ENCODE measurements around the gene PIK3AP1. TPM values are rescaled to one million over a fixed set of nuclear protein-coding genes. Genes with fewer than 3 reads are reported as not detected.

The PIK3AP1 gene
- polyA plus RNA-seq, 1 experiment: 0.04 TPM

GRCh38 chr10:96719850-96720421, 378 bp downstream of the PIK3AP1 start:
- Histone ChIP-seq H3K36me3 (ENCODE audit: control insufficient read depth, insufficient read depth, low read length) (no peaks in the 10 kb centered on the region), H3K4me3 (ENCODE audit: low read depth, low read length) (peak overlapping the region; percentile 32), H3K27me3 (ENCODE audit: control insufficient read depth, insufficient read depth, low read length) (peaks cover 10% of the 10 kb centered on the region)
- no peak for DNase-seq (ENCODE audit: low read depth)
- CTCF ChIA-PET: no interaction called here
- POLR2A ChIA-PET: no interaction called here
- peak; percentile 44 for TF ChIP-seq CTCF (IDR thresholded peaks at IDR 0.05; ENCODE audit: insufficient read depth, low read depth, low read length)

- POLR2A ChIA-PET: no interaction called here
These were observed 1.1 kb downstream of the PIK3AP1 start for GRCh38 chr10:96719200-96719599.

GRCh38 chr10:96718304-96718990, 1.9 kb downstream of the PIK3AP1 start:
- no peak for TF ChIP-seq CTCF (IDR thresholded peaks at IDR 0.05; ENCODE audit: insufficient read depth, low read depth, low read length)

More at GRCh38 chr10:96719200-96719599, 1.1 kb downstream of the PIK3AP1 start:
- H3K36me3 ChIP-seq (ENCODE audit: control insufficient read depth, insufficient read depth, low read length): no peaks in the 10 kb centered on the region
- H3K4me3 ChIP-seq (ENCODE audit: low read depth, low read length): no peak overlapping the region
- CTCF ChIA-PET: no interaction called here
- no peak for DNase-seq (ENCODE audit: low read depth)
- TF ChIP-seq CTCF (IDR thresholded peaks at IDR 0.05; ENCODE audit: insufficient read depth, low read depth, low read length): no peak
- H3K27me3 ChIP-seq (ENCODE audit: control insufficient read depth, insufficient read depth, low read length): peaks cover 10% of the 10 kb centered on the region

GRCh38 chr10:96716390-96716789, 3.9 kb downstream of the PIK3AP1 start:
- no peak for TF ChIP-seq CTCF (IDR thresholded peaks at IDR 0.05; ENCODE audit: insufficient read depth, low read depth, low read length)
- H3K36me3 ChIP-seq (ENCODE audit: control insufficient read depth, insufficient read depth, low read length): no peaks in the 10 kb centered on the region
- ChIA-PET CTCF (interaction anchor here (0.9 kb wide), 1 partner anchor 342 kb away, joined by 3 read pairs; no protein-coding TSS in a partner anchor), POLR2A (no interaction called here)
- no peak overlapping the region for H3K4me3 ChIP-seq (ENCODE audit: low read depth, low read length)
- H3K27me3 ChIP-seq (ENCODE audit: control insufficient read depth, insufficient read depth, low read length): peaks cover 8% of the 10 kb centered on the region
- DNase-seq (ENCODE audit: low read depth): no peak

More at GRCh38 chr10:96718304-96718990, 1.9 kb downstream of the PIK3AP1 start:
- DNase-seq (ENCODE audit: low read depth): no peak
- ChIA-PET POLR2A (no interaction called here), CTCF (no interaction called here)
- Histone ChIP-seq H3K27me3 (ENCODE audit: control insufficient read depth, insufficient read depth, low read length) (peaks cover 8% of the 10 kb centered on the region), H3K4me3 (ENCODE audit: low read depth, low read length) (no peak overlapping the region), H3K36me3 (ENCODE audit: control insufficient read depth, insufficient read depth, low read length) (no peaks in the 10 kb centered on the region)

- no peak for TF ChIP-seq CTCF (IDR thresholded peaks at IDR 0.05; ENCODE audit: insufficient read depth, low read depth, low read length)
- H3K4me3 ChIP-seq (ENCODE audit: low read depth, low read length): no peak overlapping the region
- POLR2A ChIA-PET: no interaction called here
- CTCF ChIA-PET: no interaction called here
- peaks cover 3% of the 10 kb centered on the region for H3K27me3 ChIP-seq (ENCODE audit: control insufficient read depth, insufficient read depth, low read length)
- H3K36me3 ChIP-seq (ENCODE audit: control insufficient read depth, insufficient read depth, low read length): no peaks in the 10 kb centered on the region
- DNase-seq (ENCODE audit: low read depth): no peak
These were observed 5.5 kb downstream of the PIK3AP1 start for GRCh38 chr10:96714746-96715255.
